ENCODE data around the gene CFAP299. TPM values are rescaled to one million over a fixed set of nuclear protein-coding genes. Genes with fewer than 3 reads are reported as not detected.
"Not testable (repeated sequence)": the region's sequence is repeated elsewhere in the genome, so short reads cannot be mapped to it uniquely, and the experiment has no call there.

CFAP299 gene
- total RNA-seq, 1 experiment from 2014 or later, result not detected

GRCh38 chr4:80311130-80311529 lies 24.4 kb upstream of the CFAP299 start (continued):
- TF ChIP-seq TCF7L2 (IDR thresholded peaks at IDR 0.05; ENCODE audit: borderline replicate concordance, extremely low read depth, insufficient read depth, insufficient read length) (no peak), ELF1 (IDR thresholded peaks at IDR 0.05; ENCODE audit: borderline replicate concordance, low read depth) (no peak), YY1 (IDR thresholded peaks at IDR 0.05; ENCODE audit: extremely low read depth, insufficient replicate concordance, low read depth, low read length) (no peak)

DNA sequence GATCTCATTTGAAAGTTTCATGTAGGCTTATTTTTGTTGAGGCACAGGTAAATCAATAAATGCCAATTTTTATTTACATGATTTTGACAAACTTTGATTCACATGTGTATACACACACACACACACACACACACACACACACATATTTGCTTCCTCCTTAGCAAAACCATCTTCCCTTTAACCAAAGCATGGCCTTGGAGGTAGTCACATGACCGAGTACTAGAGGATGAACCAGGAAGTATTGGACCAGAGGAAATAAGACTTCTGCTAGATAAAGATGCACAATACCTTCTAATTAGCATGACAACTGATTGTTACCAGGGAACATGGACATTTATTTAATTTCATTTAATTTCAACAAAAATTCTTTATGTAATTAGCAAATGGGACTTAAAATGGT lies 23.4 kb upstream of the CFAP299 start:
- ChIA-PET CTCF (no interaction called here), RAD21 (ENCODE audit: low non-redundant PET in 1 of 2, low total read pairs in 2 of 2, uncharacterized antibody in 2 of 2, unreplicated experiment in 2 of 2) (no interaction called here), POLR2A (no interaction called here)
- no peaks in the 10 kb centered on the region for H3K4me1 ChIP-seq (ENCODE audit: control insufficient read depth in 1 of 2, insufficient read depth in 2 of 2, low read length in 2 of 2)
- H3K27ac ChIP-seq (ENCODE audit: low read depth, low read length), result no peak overlapping the region
- DNase-seq (ENCODE audit: low read depth, low spot score), result no peak
- no peaks in the 10 kb centered on the region for H3K36me3 ChIP-seq (ENCODE audit: control insufficient read depth in 1 of 2, insufficient read depth in 2 of 2, low read length in 2 of 2)
- H2AFZ ChIP-seq (ENCODE audit: low read depth, low read length, poor library complexity, severe bottlenecking), result no peak overlapping the region
- H3K9me3 ChIP-seq (ENCODE audit: control insufficient read depth in 1 of 2, insufficient read depth in 1 of 2, low read depth in 1 of 2, low read length in 2 of 2), result no peaks in the 10 kb centered on the region
- H3K27me3 ChIP-seq (ENCODE audit: insufficient read depth, low read length), result peaks cover 60% of the 10 kb centered on the region
- no peaks in the 10 kb centered on the region for H3K9me2 ChIP-seq (ENCODE audit: insufficient read depth)
- intact Hi-C loops (cut with micrococcal nuclease), result no loop called here
- no peaks in the 10 kb centered on the region for H3K79me2 ChIP-seq (ENCODE audit: insufficient read depth, low read length)
- H3K4me3 ChIP-seq (replicated peaks in 1 of 2; ENCODE audit: low read depth in 1 of 2, low read length in 2 of 2), result no peak overlapping the region
- ATAC-seq, result no peak
- TF ChIP-seq YY1 (IDR thresholded peaks at IDR 0.05; ENCODE audit: extremely low read depth, insufficient replicate concordance, low read depth, low read length) (no peak), ELF1 (IDR thresholded peaks at IDR 0.05; ENCODE audit: borderline replicate concordance, low read depth) (no peak), CBX3 (IDR thresholded peaks at IDR 0.05; ENCODE audit: low read depth) (no peak), POLR2AphosphoS5 (IDR thresholded peaks at IDR 0.05; ENCODE audit: low read depth, low read length) (no peak), SRF (IDR thresholded peaks at IDR 0.05; ENCODE audit: low read depth) (no peak), TCF7L2 (IDR thresholded peaks at IDR 0.05; ENCODE audit: borderline replicate concordance, extremely low read depth, insufficient read depth, insufficient read length) (no peak), ZNF274 (IDR thresholded peaks at IDR 0.05; ENCODE audit: low read depth, low read length) (no peak)
- H3K9ac ChIP-seq (ENCODE audit: low read length), result no peak overlapping the region
- BruUV-seq (replicated peaks), result no TSS peak
- H3K4me2 ChIP-seq (ENCODE audit: low read length), result no peak overlapping the region
- H4K20me1 ChIP-seq (ENCODE audit: insufficient read depth), result no peaks in the 10 kb centered on the region

DNA sequence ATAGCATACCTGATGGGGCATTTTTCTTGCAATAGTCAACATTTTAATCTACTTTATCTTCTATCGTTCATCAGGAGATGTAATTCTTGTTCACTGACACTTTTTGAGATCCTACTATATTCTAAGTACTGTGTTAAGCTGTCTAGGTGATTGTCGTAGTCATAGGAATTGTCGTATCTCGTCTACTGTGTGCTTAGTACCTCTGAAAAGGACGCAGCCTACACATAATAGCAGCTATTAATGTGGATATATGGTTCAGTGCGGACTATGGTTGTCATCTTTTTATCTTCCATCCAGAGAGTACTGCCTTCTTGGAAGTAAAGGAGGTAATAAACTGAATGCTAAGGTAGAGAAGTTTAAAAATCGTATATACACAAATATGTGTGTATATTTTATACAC lies 21.9 kb upstream of the CFAP299 start:
- Histone ChIP-seq H3K4me2 (ENCODE audit: low read length) (no peak overlapping the region), H3K4me1 (ENCODE audit: control insufficient read depth in 1 of 2, insufficient read depth in 2 of 2, low read length in 2 of 2) (no peaks in the 10 kb centered on the region), H4K20me1 (ENCODE audit: insufficient read depth) (no peaks in the 10 kb centered on the region), H3K9me3 (ENCODE audit: control insufficient read depth in 1 of 2, insufficient read depth in 1 of 2, low read depth in 1 of 2, low read length in 2 of 2) (no peaks in the 10 kb centered on the region), H3K27me3 (ENCODE audit: insufficient read depth, low read length) (peaks cover 56% of the 10 kb centered on the region), H3K9ac (ENCODE audit: low read length) (no peak overlapping the region), H2AFZ (ENCODE audit: low read depth, low read length, poor library complexity, severe bottlenecking) (no peak overlapping the region), H3K36me3 (ENCODE audit: control insufficient read depth in 1 of 2, insufficient read depth in 2 of 2, low read length in 2 of 2) (no peaks in the 10 kb centered on the region), H3K4me3 (replicated peaks in 1 of 2; ENCODE audit: low read depth in 1 of 2, low read length in 2 of 2) (no peak overlapping the region), H3K79me2 (ENCODE audit: insufficient read depth, low read length) (no peaks in the 10 kb centered on the region), H3K9me2 (ENCODE audit: insufficient read depth) (no peaks in the 10 kb centered on the region), H3K27ac (ENCODE audit: low read depth, low read length) (no peak overlapping the region)
- ChIA-PET RAD21 (ENCODE audit: low non-redundant PET in 1 of 2, low total read pairs in 2 of 2, uncharacterized antibody in 2 of 2, unreplicated experiment in 2 of 2) (no interaction called here), CTCF (interaction anchor here (1.6 kb wide), 1 partner anchor 9 kb away, joined by 5 read pairs; no protein-coding TSS in a partner anchor), POLR2A (no interaction called here)
- intact Hi-C loops (cut with micrococcal nuclease), result no loop called here
- TF ChIP-seq EGR1 (IDR thresholded peaks at IDR 0.05; ENCODE audit: low read depth), result no peak
- no peak for TF ChIP-seq ZFX (IDR thresholded peaks at IDR 0.05)
- TF ChIP-seq EZH2 (IDR thresholded peaks at IDR 0.05), result no peak
- TF ChIP-seq ELF1 (IDR thresholded peaks at IDR 0.05; ENCODE audit: borderline replicate concordance, low read depth), result no peak
- TF ChIP-seq, protein P1, sequence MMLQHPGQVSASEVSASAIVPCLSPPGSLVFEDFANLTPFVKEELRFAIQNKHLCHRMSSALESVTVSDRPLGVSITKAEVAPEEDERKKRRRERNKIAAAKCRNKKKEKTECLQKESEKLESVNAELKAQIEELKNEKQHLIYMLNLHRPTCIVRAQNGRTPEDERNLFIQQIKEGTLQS (IDR thresholded peaks at IDR 0.05), result no peak
- no peak for TF ChIP-seq FOSL1 (IDR thresholded peaks at IDR 0.05; ENCODE audit: low read depth)
- no peak for TF ChIP-seq SP1 (IDR thresholded peaks at IDR 0.05; ENCODE audit: low read depth)
- TF ChIP-seq SRF (IDR thresholded peaks at IDR 0.05; ENCODE audit: low read depth), result no peak
- TF ChIP-seq POLR2AphosphoS5 (IDR thresholded peaks at IDR 0.05; ENCODE audit: low read depth, low read length), result no peak
- no peak for TF ChIP-seq EZH2phosphoT487 (IDR thresholded peaks at IDR 0.05; ENCODE audit: borderline replicate concordance)
- no TSS peak for BruUV-seq (replicated peaks)
- ATAC-seq, result no peak
- no peak for DNase-seq (ENCODE audit: low read depth, low spot score)

DNA sequence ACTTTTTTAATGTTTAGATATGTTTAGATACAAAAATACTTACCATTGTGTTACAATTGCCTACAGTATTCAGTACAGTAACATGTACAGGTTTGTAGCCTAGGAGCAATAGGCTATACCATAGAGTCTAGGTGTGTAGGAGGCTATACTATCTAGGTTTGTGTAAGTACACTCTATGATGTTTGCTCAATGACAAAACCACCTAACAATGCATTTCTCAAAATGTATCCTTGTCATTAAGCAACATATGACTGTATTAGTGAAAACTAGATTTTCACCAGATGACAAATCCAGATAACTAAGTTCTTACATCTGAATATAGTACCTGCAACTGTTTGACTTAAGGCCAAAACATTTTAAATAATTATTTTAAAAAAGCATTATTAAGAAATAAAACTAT lies 19.7 kb upstream of the CFAP299 start:
- BruUV-seq (replicated peaks); POLR2A ChIA-PET; H3K4me2 ChIP-seq (ENCODE audit: low read length); ATAC-seq; H3K4me3 ChIP-seq (replicated peaks in 1 of 2; ENCODE audit: low read depth in 1 of 2, low read length in 2 of 2); H3K9me3 ChIP-seq (ENCODE audit: control insufficient read depth in 1 of 2, insufficient read depth in 1 of 2, low read depth in 1 of 2, low read length in 2 of 2); H4K20me1 ChIP-seq (ENCODE audit: insufficient read depth); H3K36me3 ChIP-seq (ENCODE audit: control insufficient read depth in 1 of 2, insufficient read depth in 2 of 2, low read length in 2 of 2); H3K4me1 ChIP-seq (ENCODE audit: control insufficient read depth in 1 of 2, insufficient read depth in 2 of 2, low read length in 2 of 2); H3K79me2 ChIP-seq (ENCODE audit: insufficient read depth, low read length); H3K27ac ChIP-seq (ENCODE audit: low read depth, low read length); CTCF ChIA-PET; RAD21 ChIA-PET (ENCODE audit: low non-redundant PET in 1 of 2, low total read pairs in 2 of 2, uncharacterized antibody in 2 of 2, unreplicated experiment in 2 of 2); intact Hi-C loops (cut with micrococcal nuclease); H3K9ac ChIP-seq (ENCODE audit: low read length); DNase-seq (ENCODE audit: low read depth, low spot score); H3K9me2 ChIP-seq (ENCODE audit: insufficient read depth); H2AFZ ChIP-seq (ENCODE audit: low read depth, low read length, poor library complexity, severe bottlenecking): not testable (repeated sequence)
- peaks cover 52% of the 10 kb centered on the region for H3K27me3 ChIP-seq (ENCODE audit: insufficient read depth, low read length)

Measured in HCT116 (cell line).